Myocyte (in vitro differentiated cells): ENCODE results near the gene STPG4. TPM values are rescaled to one million over a fixed set of nuclear protein-coding genes. Genes with fewer than 3 reads are reported as not detected.
"Not testable (repeated sequence)": the region's sequence is repeated elsewhere in the genome, so short reads cannot be mapped to it uniquely, and the experiment has no call there.

ENCODE experiments used
- DNase-seq: peaks from one replicate; pipeline ENCODE4 v3.0.0-alpha.2; 2012; ENCODE audit warnings: low read depth
- total RNA-seq: library from RNA; depleted of rRNA; stranded (reverse); fragments of >200 nt; gene quantifications from 2 replicates; pipeline ENCODE4 v1.2.3, GENCODE V29; 2014

Gene STPG4
- total RNA-seq, 1 donor from 2014 or later, result 0.24 TPM

- no peak for DNase-seq
Observed at GRCh38 chr2:47173986-47174732, 19.1 kb upstream of the STPG4 start.

DNA sequence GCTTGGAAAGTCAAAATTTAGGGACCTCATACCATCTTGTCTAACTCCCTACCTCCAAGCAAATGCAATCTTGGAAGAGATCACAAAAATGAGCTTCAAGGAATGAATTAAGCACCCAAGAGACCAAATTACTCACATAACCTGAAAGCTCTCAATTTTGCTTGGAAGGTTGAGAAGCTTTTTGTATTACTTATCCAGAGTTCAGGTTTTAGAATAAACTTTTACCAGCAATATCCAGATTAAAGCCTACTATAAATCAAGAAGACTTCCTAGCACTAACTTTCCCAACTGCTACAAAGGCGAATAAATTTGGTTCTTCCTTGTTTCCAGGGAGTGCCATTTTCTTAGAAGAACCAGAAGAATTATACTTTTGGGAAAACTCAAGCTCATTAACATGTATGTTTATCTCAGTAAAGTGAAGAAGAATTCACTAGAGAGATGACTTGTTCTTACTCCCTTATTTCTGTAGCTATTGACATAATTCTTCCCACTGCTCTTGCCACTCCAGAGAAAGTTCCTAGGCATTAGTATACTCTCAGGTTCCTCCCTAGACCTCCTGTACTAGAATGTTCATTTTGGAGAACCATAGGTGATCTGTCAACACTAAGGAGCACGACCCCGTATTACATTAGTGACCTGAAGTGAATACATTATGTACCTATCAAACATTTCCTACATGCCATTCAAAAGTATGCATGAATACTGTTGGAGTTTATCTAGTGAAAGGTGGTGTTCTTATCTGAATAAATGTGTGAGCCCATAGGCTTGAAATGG is 18.0 kb upstream of the STPG4 start:
- no peak for DNase-seq

DNA sequence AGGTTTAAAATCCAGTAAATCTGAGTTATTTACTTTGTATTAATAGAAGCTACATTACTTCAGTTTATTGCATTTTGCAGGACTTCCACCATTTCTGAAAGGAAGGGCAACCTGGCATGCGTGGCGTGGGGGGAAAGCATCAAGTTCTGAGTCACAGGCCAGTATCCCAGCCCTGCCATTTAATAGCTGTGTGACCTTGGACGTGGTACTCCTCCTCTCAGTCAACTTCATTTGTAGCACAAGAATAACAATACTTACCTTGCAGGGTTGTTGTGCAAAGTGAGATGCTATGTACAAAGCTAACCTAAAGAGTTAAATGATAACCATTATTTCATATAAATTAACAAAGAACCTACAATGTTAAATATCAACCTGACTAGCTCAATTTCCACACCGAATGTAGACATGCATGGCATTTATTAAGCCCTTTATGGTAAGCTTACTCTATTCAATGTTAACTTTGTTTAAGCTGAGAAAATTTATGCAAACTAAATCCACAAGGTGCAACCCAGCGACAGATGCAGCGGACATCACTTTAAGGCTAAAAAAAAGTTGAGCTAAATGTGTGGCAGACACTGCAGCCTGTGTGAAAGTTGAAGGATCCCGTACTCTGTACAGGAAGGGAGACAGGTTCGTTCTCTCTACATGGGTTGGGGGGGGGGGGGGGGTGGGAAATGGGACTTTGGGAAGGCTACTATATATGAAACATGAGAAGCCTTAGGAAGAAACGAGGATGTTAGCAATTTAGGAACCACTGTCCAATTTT is 17.2 kb upstream of the STPG4 start:
- no peak for DNase-seq

- DNase-seq, result no peak
Observed at GRCh38 chr2:47169784-47170183, 14.7 kb upstream of the STPG4 start.

- DNase-seq, result not testable (repeated sequence)
Observed at GRCh38 chr2:47168895-47169294, 13.8 kb upstream of the STPG4 start.

DNA sequence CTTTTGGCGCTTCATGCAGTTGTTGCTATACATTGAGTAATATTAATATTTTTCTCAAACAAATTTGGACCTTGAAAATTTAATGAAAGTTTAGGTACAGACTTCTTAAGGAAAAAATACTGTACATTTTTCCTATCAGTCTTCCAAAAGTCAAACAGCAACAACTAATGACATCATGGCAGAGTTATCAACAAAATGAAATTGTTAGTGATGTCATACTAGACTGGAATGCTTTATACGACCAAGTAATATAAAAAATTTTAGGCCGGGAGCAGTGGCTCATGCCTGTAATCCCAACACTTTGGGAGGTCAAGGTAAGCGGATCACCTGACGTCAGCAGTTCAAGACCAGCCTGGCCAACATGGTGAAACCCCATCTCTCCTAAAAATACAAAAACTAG is 12.0 kb upstream of the STPG4 start:
- DNase-seq, result no peak

DNA sequence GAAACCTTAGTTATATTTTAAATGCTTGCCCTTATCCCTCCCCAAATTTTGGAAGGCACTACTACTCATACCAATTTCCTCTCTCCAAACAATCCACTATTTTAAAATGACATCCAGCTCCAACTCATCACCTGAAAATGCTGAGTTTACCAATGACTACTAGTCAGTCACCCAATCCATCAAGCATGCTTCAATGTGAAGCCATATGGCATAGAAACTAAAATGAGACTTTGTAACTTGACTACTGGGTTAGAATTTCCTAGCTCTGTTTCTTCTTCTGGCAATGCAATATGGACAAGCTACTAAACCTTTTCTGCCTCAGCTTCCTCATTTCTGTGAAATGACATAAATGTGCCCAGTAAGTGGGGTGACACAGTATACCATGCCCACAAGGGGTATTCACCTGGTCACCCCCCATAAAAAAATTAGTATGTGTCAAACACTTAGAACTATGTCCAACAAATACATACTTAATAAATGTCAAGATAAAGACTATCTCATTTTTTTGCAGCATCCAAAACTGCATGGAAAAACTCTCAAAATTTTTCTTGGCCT is 10.0 kb upstream of the STPG4 start:
- DNase-seq, result no peak

GRCh38 chr2:47162780-47163179 is 7.7 kb upstream of the STPG4 start:
- no peak for DNase-seq

GRCh38 chr2:47161475-47161874 is 6.4 kb upstream of the STPG4 start:
- no peak for DNase-seq

GRCh38 chr2:47160660-47161059 is 5.6 kb upstream of the STPG4 start:
- no peak for DNase-seq

GRCh38 chr2:47160211-47160610 is 5.1 kb upstream of the STPG4 start:
- no peak for DNase-seq

DNA sequence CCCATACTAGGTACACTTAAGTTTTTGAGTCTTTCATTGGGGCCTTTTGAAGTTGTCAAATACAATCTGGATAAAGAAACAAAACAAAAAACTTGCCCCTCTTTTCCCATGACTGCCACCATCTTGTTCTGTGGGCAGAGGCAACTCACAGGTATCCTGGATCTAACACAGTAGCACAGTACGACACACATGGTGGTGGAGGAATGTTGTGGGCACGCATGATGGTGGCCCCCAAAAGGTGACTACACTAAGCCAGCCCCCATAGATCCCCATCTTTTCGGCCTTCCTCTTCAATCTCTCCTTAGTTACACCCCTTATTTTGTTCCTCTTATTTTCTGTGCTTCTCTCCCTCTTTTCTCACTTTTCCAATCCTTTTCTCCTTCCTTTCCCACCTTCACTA is 4.5 kb upstream of the STPG4 start:
- no peak for DNase-seq

- DNase-seq, result no peak
Observed at GRCh38 chr2:47158576-47158975, 3.5 kb upstream of the STPG4 start.

DNA sequence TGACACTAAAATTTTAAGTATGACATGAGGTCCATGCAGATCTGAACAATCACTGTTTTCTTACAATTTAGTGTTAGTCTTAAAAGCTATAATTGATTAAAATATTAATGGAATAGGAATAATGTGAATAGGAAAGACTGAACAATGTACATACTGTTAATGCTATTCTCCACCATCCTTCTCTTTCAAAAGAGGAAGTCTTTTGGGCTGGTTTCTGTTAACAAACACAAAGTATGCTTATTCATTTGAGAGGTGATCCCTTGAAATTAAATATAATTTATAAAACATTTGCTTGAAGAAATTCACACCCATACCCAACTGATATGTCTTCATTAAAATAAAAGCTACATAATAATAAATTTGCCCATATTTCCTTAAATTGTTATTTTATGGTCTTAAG is 2.3 kb downstream of the STPG4 start:
- DNase-seq, result no peak

- no peak for DNase-seq
Observed at GRCh38 chr2:47150175-47150574, 4.9 kb downstream of the STPG4 start.

GRCh38 chr2:47147021-47147420 is 8.1 kb downstream of the STPG4 start:
- DNase-seq, result no peak

GRCh38 chr2:47145466-47145865 is 9.6 kb downstream of the STPG4 start:
- no peak for DNase-seq

GRCh38 chr2:47141520-47141919 is 13.6 kb downstream of the STPG4 start:
- DNase-seq, result no peak

DNA sequence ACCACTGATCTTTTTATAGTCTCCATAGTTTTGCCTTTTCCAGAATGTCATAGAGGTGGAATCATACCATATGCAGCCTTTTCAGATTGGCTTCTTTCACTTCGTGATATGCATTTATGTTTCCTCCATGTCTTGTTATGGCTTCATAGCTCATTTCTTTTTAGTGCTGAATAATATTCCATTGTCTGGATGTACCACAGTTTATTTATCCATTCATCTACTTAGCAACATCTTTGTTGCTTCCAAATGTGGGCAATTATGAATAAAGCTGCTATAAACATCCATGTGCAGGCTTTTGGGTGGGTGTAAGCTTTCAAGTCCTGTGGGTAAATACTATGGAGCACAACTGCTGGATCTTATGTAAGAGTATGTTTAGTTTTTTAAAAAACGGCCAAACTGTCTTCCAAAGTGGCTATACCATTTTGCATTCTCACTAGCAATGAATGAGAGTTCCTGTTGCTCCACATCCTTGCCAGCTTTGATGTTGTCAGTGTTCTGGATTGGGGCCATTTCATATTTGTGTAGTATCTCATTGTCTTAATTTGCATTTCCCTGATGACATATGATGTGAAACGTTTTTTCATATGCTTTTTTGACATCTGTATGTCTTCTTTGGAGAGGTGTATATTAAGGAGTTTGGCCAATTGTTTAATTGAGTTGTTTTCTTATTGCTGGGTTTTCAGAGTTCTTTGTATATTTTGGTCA is 20.6 kb downstream of the STPG4 start:
- DNase-seq, result no peak

- no peak for DNase-seq
Observed at GRCh38 chr2:47133046-47133445, 22.1 kb downstream of the STPG4 start.

DNA sequence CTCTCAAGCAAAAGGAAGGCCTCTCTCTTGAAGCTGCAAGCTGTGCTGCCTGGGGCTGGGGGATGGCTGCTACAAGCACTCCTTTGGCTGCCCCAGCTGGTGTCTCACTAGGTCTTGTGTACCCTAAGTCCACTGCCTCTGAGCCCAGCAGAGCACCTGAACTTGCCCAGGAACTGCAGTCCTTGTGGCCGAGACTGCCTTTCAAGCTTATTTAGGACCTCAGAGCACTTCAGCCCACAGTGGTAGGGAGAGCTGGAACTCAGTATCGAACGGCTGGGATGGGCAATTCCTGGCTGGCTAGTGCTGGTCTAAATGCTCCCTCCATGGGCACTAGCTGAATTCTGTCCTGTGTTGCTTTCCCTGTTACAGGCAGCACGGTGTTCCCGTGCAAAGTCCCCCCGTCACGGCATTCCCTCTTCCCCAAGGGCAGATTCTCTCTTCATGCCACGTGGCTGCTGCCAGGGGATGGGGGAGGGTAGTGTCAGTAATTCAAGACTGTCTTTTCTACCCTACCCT is 25.9 kb downstream of the STPG4 start:
- DNase-seq, result no peak
